HepG2 (cell line): ENCODE data around the gene PCBP4. TPM values are rescaled to one million over a fixed set of nuclear protein-coding genes. Genes with fewer than 3 reads are reported as not detected.

Experiments used
- EP300 ChIP-seq, 3 experiments: sonication (generic) in 1 of 3; formaldehyde crosslinking in 1 of 3; IDR thresholded peaks; 2 replicates each; pipeline versions ENCODE4 v1.5.1 to v1.6.1; 2011 to 2020; ENCODE audit warnings: low read depth in 2 of 3, low read length in 2 of 3, borderline replicate concordance in 1 of 3, improper control_type of control experiment in 1 of 3, mild to moderate bottlenecking in 1 of 3, missing genetic modification reagents in 1 of 3, moderate library complexity in 1 of 3
- ETV6 ChIP-seq: sonication (generic); formaldehyde crosslinking; conservative IDR thresholded peaks from 2 replicates; pipeline ENCODE4 v1.4.0; 2020; ENCODE audit warnings: missing genetic modification reagents
- KLF11 ChIP-seq: IDR thresholded peaks from 2 replicates; pipeline ENCODE4 v1.6.1; 2016; ENCODE audit warnings: missing compliant biosample characterization
- MAZ ChIP-seq, 2 experiments: sonication (generic) in 1 of 2; formaldehyde crosslinking in 1 of 2; IDR thresholded peaks; 2 replicates each; pipeline versions ENCODE4 v1.5.0 to v1.6.1; 2012 to 2020; ENCODE audit warnings: low read depth in 2 of 2, mild to moderate bottlenecking in 2 of 2, borderline replicate concordance in 1 of 2, improper control_type of control experiment in 1 of 2, low read length in 1 of 2, missing genetic modification reagents in 1 of 2, moderate library complexity in 1 of 2
- MEF2D ChIP-seq: sonication (generic); formaldehyde crosslinking; IDR thresholded peaks from 2 replicates; pipeline ENCODE4 v1.5.1; 2020; ENCODE audit warnings: mild to moderate bottlenecking, missing genetic modification reagents
- NPAS2 ChIP-seq: sonication (generic); formaldehyde crosslinking; IDR thresholded peaks from 2 replicates; pipeline ENCODE4 v1.8.0; 2022; ENCODE audit warnings: mild to moderate bottlenecking, missing genetic modification reagents, borderline replicate concordance
- PHF21A ChIP-seq: sonication (generic); formaldehyde crosslinking; IDR thresholded peaks from 2 replicates; pipeline ENCODE4 v1.5.0; 2020; ENCODE audit warnings: mild to moderate bottlenecking, missing genetic modification reagents
- PRMT3 ChIP-seq: sonication (generic); formaldehyde crosslinking; IDR thresholded peaks from 2 replicates; pipeline ENCODE4 v1.8.1; 2022; ENCODE audit warnings: low read depth, mild to moderate bottlenecking, moderate library complexity, missing genetic modification reagents, borderline replicate concordance
- RFX3 ChIP-seq: IDR thresholded peaks from 2 replicates; pipeline ENCODE4 v1.6.1; 2016; ENCODE audit warnings: missing biosample characterization, missing genetic modification reagents
- RFXAP ChIP-seq: sonication (generic); formaldehyde crosslinking; IDR thresholded peaks from 2 replicates; pipeline ENCODE4 v1.4.0; 2020; ENCODE audit warnings: missing genetic modification reagents, borderline replicate concordance
- TGIF2 ChIP-seq: IDR thresholded peaks from 2 replicates; pipeline ENCODE4 v1.6.1; 2016; ENCODE audit warnings: control low read depth, missing compliant biosample characterization
- ZMYM3 ChIP-seq: sonication (generic); formaldehyde crosslinking; IDR thresholded peaks from 2 replicates; pipeline ENCODE4 v1.5.1; 2020; ENCODE audit warnings: mild to moderate bottlenecking, missing genetic modification reagents
- ZNF34 ChIP-seq: sonication (generic); formaldehyde crosslinking; IDR thresholded peaks from 2 replicates; pipeline ENCODE4 v1.4.0; 2020; ENCODE audit warnings: mild to moderate bottlenecking, missing genetic modification reagents, borderline replicate concordance
- ZNF382 ChIP-seq: sonication (generic); formaldehyde crosslinking; IDR thresholded peaks from 2 replicates; pipeline ENCODE4 v1.5.0; 2020; ENCODE audit warnings: missing genetic modification reagents, mild to moderate bottlenecking, borderline replicate concordance
- ZNF570 ChIP-seq: sonication (generic); formaldehyde crosslinking; IDR thresholded peaks from 2 replicates; pipeline ENCODE4 v1.4.0; 2020; ENCODE audit warnings: mild to moderate bottlenecking, missing genetic modification reagents, borderline replicate concordance
- ZNF678 ChIP-seq: sonication (generic); formaldehyde crosslinking; IDR thresholded peaks from 2 replicates; pipeline ENCODE4 v1.4.0; 2020; ENCODE audit warnings: mild to moderate bottlenecking, missing genetic modification reagents
- ZNF792 ChIP-seq: IDR thresholded peaks from 2 replicates; pipeline ENCODE4 v1.6.1; 2016
- ZSCAN30 ChIP-seq: sonication (generic); formaldehyde crosslinking; IDR thresholded peaks from 2 replicates; pipeline ENCODE4 v1.5.0; 2020; ENCODE audit warnings: mild to moderate bottlenecking, missing genetic modification reagents
- polyA plus RNA-seq, 8 experiments: library from polyadenylated mRNA; depleted of rRNA in 3 of 8; stranded (reverse) in 7 of 8; unstranded in 1 of 8; fragments of >200 nt; fragmentation: Illumina TruSeq in 4 of 8; extraction: Trizol in 4 of 8; gene quantifications; 2 replicates each; pipeline versions ENCODE4 v1.2.1 to v1.2.3, GENCODE V29; 2011 to 2016; ENCODE audit warnings: low read depth in 4 of 8, missing spikeins in 1 of 8, mixed read lengths in 1 of 8; ENCODE audit not compliant: insufficient read depth in 1 of 8
- total RNA-seq, 5 experiments: library from RNA; depleted of rRNA; stranded (reverse); fragments of >200 nt; fragmentation: Illumina TruSeq; extraction: Trizol; gene quantifications; 2 replicates each; pipeline ENCODE4 v1.2.3, GENCODE V29; 2016; ENCODE audit warnings: low read depth in 1 of 5
- TF ChIP-seq, protein P1 (sequence below): sonication (generic); formaldehyde crosslinking; IDR thresholded peaks from 2 replicates; pipeline ENCODE4 v1.4.0; 2020; ENCODE audit warnings: missing genetic modification reagents, borderline replicate concordance
- TF ChIP-seq, protein P2 (sequence below): sonication (generic); formaldehyde crosslinking; IDR thresholded peaks from 2 replicates; pipeline ENCODE4 v1.4.0; 2020; ENCODE audit warnings: mild to moderate bottlenecking, missing genetic modification reagents
- TF ChIP-seq, protein P3 (sequence below): sonication (generic); formaldehyde crosslinking; IDR thresholded peaks from 2 replicates; pipeline ENCODE4 v1.5.1; 2020; ENCODE audit warnings: mild to moderate bottlenecking, missing genetic modification reagents

Gene PCBP4
- total and polyA plus RNA-seq, 2 of the 13 experiments (the other 11 are each of a cell fraction or from before 2014, with no cell fraction given): 36.8 to 51.3 TPM

DNA sequence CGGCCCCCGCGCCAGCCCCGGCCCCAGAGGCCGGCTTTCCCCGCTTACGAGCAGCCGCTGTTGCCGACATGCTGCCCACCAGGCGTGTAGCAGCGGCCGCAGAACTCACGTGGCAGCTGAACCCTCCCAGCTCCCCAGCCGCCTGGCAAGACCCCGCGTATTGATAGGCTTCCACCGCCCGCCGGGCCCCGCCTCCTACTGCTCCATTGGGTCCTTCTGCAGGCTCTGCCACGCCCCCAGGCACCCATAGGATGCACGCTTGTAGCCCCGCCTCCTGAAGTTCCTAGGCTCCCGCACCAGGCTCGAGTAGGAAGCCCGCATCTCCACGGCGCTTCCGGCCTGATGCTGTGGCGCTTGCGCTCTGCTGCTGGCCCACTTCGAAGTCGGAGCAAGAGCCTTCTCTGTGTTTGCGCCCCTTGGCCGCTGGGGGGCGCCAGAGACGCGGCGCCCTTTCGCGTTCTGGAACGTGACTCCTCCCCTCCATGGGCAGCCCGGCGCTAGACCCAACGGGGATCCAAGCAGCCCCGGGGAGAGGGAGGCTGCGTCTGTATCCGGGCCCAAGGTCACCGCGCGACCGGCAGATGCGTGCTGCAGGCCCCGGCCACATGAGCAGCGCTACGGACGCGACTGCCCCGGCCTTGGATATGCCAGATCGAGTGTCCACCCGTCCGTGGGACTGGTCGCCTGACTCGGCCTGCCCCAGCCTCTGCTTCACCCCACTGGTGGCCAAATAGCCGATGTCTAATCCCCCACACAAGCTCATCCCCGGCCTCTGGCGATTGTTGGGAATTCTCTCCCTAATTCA is 25.3 kb downstream of the PCBP4 start, which contains the start of the genes PARP3 and RRP9 (continued):
- TF ChIP-seq EP300 (IDR thresholded peaks at IDR 0.05; ENCODE audit: low read depth in 2 of 2, low read length in 2 of 2) (peak in 1 of 2 experiments; percentile 20; a peak in 1 of 4 replicates), EP300 (CRISPR knock-in tag; IDR thresholded peaks at IDR 0.05; ENCODE audit: borderline replicate concordance) (no peak), NPAS2 (CRISPR knock-in tag) (no peak), ZNF382 (no peak), MAZ (IDR thresholded peaks at IDR 0.05; ENCODE audit: borderline replicate concordance, low read depth, low read length) (peak; percentile 14; the same call in 1 of the 2 replicates), MAZ (CRISPR knock-in tag; IDR thresholded peaks at IDR 0.05; ENCODE audit: low read depth) (peak; percentile 96), PHF21A (peak; percentile 90), TGIF2 (peak; percentile 92), ETV6 (0 out of 2 replicates have a peak, but pooled peaks have one; percentile 69), PRMT3 (CRISPR knock-in tag) (peak; percentile 80; the same call in 1 of the 2 replicates), RFX3 (CRISPR knock-in tag) (no peak), ZNF678 (CRISPR knock-in tag) (peak; percentile 82; the same call in 1 of the 2 replicates), ZSCAN30 (no peak), MEF2D (CRISPR knock-in tag) (peak; percentile 78; the same call in 1 of the 2 replicates), RFXAP (CRISPR knock-in tag) (0 out of 2 replicates have a peak, but pooled peaks have one; percentile 24), ZMYM3 (peak; percentile 60; the same call in 1 of the 2 replicates), ZNF34 (CRISPR knock-in tag) (no peak), KLF11 (no peak), ZNF792 (peak; percentile 86; the same call in 1 of the 2 replicates), ZNF570 (CRISPR knock-in tag) (no peak)
- TF ChIP-seq, protein P1, sequence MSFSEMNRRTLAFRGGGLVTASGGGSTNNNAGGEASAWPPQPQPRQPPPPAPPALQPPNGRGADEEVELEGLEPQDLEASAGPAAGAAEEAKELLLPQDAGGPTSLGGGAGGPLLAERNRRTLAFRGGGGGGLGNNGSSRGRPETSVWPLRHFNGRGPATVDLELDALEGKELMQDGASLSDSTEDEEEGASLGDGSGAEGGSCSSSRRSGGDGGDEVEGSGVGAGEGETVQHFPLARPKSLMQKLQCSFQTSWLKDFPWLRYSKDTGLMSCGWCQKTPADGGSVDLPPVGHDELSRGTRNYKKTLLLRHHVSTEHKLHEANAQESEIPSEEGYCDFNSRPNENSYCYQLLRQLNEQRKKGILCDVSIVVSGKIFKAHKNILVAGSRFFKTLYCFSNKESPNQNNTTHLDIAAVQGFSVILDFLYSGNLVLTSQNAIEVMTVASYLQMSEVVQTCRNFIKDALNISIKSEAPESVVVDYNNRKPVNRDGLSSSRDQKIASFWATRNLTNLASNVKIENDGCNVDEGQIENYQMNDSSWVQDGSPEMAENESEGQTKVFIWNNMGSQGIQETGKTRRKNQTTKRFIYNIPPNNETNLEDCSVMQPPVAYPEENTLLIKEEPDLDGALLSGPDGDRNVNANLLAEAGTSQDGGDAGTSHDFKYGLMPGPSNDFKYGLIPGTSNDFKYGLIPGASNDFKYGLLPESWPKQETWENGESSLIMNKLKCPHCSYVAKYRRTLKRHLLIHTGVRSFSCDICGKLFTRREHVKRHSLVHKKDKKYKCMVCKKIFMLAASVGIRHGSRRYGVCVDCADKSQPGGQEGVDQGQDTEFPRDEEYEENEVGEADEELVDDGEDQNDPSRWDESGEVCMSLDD (CRISPR knock-in tag): peak; percentile 79; the same call in 1 of the 2 replicates
- TF ChIP-seq, protein P2, sequence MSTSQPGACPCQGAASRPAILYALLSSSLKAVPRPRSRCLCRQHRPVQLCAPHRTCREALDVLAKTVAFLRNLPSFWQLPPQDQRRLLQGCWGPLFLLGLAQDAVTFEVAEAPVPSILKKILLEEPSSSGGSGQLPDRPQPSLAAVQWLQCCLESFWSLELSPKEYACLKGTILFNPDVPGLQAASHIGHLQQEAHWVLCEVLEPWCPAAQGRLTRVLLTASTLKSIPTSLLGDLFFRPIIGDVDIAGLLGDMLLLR (CRISPR knock-in tag): peak; percentile 81; the same call in 1 of the 2 replicates
- TF ChIP-seq, protein P3, sequence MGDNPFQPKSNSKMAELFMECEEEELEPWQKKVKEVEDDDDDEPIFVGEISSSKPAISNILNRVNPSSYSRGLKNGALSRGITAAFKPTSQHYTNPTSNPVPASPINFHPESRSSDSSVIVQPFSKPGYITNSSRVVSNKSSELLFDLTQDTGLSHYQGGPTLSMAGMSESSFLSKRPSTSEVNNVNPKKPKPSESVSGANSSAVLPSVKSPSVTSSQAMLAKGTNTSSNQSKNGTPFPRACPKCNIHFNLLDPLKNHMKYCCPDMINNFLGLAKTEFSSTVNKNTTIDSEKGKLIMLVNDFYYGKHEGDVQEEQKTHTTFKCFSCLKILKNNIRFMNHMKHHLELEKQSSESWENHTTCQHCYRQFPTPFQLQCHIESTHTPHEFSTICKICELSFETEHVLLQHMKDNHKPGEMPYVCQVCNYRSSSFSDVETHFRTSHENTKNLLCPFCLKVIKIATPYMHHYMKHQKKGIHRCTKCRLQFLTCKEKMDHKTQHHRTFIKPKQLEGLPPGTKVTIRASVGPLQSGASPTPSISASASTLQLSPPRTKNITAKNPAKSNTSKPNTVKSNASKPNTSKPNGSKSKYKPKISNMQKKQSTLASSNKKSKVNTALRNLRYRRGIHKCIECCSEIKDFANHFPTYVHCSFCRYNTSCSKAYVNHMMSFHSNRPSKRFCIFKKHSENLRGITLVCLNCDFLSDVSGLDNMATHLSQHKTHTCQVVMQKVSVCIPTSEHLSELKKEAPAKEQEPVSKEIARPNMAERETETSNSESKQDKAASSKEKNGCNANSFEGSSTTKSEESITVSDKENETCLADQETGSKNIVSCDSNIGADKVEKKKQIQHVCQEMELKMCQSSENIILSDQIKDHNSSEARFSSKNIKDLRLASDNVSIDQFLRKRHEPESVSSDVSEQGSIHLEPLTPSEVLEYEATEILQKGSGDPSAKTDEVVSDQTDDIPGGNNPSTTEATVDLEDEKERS (CRISPR knock-in tag): peak; percentile 16; the same call in 1 of the 2 replicates
